NB4 (cell line): ENCODE measurements around the gene ZNF488.

Source experiments
- POLR2A ChIP-seq: IDR thresholded peaks from 2 replicates; pipeline ENCODE4 v1.6.1; 2011; ENCODE audit warnings: mild to moderate bottlenecking; ENCODE audit not compliant: insufficient read length; ENCODE audit errors: extremely low read depth
- TF ChIP-seq, protein P1 (sequence below): IDR thresholded peaks from one replicate; pipeline ENCODE4 v1.5.1; 2012; ENCODE audit warnings: low read depth, low read length

DNA sequence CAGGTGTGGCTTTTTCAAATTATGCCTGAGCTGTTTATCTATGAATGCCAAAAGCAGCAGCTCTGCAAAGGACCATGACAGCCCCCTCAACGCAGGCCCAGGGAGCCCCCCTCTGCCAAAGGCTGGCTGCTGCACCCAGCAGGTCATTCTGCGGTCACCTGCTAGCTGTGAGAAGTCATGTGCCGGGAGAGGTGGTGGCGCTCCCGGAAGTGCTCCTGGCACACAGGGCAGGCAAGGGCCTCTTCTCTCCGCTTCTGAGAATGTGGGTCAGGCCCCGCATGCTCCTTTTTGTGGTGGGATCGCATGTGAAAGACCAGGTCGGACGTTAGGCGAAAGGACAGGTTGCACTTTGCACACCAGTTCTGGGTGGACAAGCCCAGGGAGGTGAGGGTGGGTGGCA is 16.4 kb downstream of the ZNF488 start:
- TF ChIP-seq, protein P1, sequence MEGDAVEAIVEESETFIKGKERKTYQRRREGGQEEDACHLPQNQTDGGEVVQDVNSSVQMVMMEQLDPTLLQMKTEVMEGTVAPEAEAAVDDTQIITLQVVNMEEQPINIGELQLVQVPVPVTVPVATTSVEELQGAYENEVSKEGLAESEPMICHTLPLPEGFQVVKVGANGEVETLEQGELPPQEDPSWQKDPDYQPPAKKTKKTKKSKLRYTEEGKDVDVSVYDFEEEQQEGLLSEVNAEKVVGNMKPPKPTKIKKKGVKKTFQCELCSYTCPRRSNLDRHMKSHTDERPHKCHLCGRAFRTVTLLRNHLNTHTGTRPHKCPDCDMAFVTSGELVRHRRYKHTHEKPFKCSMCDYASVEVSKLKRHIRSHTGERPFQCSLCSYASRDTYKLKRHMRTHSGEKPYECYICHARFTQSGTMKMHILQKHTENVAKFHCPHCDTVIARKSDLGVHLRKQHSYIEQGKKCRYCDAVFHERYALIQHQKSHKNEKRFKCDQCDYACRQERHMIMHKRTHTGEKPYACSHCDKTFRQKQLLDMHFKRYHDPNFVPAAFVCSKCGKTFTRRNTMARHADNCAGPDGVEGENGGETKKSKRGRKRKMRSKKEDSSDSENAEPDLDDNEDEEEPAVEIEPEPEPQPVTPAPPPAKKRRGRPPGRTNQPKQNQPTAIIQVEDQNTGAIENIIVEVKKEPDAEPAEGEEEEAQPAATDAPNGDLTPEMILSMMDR, result no peak
- TF ChIP-seq POLR2A, result no peak
